IPS-NIHi11 (cell line): ENCODE data around the gene PDE8A.

ENCODE experiments used
- DNase-seq: peaks from one replicate; pipeline ENCODE4 v3.0.0; 2012; ENCODE audit warnings: mixed read lengths, low spot score

Gene PDE8A

DNA sequence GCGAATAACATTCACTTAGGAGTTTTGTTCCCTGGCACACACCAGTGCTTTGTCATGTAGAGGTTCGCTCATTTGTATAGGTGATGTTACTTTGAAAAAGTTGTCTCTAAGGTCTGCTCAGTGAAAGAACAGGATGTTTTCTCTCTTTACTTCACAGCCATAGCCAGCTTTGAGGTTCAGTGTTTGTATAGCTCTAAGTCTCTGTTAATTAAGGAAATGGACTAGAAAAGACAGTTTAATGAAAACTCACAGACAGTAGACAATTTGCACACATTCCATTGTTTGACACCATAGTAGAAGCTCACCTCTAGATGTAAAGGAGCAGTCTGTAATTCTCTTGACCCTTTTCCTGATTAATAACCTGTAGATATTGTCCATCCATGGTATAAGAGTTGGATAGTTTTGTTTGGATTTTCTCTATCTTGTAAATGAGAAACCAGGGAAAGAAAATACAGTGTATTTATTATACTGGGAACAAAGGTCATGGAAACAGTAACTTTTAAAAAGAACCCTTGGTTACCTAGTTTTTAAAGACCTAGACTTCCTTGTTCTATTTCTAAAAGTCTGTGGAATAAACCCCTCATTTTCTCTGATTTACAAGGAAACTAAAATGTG, 50.4 kb downstream of the PDE8A start:
- DNase-seq: no peak

DNA sequence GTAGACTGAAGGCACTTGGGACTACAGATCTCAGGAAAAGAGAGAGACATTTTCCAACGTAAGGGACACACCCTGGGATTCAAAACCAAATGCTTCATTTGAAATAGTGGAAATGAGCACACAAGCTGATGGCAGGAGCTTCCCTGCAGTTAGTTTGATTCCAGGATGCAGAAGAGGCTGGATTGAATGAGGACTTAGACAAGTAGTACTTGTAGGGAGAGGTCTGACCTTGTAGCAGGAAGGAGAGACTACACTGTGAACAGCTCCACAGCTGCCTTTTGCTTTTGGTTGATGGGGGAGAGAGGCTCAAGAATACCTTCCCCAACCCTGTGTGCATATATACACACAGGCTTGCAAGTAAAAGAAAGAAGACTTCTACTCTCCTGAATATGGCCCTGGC, 51.5 kb downstream of the PDE8A start:
- no peak for DNase-seq

DNA sequence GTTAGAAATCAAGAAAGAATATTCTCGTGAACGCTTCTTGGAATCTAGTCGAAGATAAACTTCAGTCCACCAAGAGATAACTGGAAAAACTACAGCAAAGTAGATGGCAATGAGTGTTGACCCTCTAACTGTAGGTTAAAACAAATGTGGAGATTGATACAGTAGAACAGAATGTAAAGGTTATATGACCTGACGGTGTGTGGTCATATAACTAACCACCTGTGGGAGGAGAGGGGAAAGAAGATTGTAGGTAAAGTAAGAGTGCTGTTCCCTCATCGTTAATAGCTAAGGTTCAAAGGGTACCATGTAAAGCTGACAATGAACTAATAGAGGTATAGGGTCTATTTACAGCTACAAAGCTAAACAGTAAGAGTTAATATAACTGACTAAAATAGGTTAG, 52.6 kb downstream of the PDE8A start:
- DNase-seq: no peak

DNA sequence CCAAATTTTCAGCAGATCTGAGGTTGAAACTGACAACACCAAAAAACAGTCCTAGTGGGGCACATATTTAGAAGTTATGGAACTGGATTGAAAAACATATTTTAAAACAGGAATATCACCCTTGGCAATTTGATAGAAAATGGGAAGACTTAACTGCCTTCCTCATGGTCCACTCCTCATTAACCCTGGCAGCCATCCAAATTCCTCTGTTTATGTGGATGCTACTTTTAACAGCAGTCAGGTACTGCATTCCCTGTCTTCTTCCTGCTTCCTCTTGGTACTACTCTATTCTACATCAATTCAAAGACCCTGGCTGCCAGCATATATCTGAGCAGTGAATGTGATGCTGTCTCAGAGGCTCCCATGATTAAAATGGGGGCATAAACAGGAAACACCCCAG, 54.3 kb downstream of the PDE8A start:
- DNase-seq: no peak

DNA sequence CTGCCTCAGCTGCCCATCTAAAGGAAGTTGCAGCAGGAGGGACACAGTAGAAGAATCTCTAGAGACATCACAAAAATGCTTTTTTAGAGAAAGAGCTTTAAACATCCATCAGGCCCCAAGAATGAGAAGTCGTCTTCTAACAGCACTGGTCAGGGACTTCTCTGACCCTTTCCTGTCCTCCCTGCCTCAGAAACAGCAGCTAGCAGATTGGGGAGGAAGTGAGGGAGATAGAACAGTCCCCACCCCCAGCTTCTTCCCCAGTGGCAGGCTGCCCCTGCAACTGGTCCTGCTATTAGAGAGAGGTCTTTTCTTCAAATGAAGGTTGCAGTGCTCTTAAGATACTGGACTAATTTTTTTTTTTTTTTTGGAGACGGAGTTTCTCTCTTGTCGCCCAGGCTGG, 55.1 kb downstream of the PDE8A start:
- no peak for DNase-seq

DNA sequence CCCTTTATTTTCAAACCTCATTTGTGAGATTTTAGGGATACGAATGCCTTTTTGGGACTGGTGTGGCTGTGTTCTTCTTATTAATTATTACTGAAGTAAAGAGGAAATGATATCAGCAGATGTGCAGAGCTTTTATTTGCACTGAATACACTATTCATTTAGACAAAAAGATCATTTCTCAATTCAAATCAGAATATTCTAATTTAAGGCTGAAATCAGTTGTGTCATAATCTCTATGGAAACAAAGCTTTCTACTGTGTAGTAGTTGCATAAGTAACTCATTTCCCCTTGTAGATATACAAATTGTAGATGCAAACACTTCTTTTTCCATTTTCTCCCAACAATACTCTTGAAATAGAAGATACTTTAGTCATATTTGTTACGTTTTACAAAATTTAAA, 56.0 kb downstream of the PDE8A start:
- no peak for DNase-seq

DNA sequence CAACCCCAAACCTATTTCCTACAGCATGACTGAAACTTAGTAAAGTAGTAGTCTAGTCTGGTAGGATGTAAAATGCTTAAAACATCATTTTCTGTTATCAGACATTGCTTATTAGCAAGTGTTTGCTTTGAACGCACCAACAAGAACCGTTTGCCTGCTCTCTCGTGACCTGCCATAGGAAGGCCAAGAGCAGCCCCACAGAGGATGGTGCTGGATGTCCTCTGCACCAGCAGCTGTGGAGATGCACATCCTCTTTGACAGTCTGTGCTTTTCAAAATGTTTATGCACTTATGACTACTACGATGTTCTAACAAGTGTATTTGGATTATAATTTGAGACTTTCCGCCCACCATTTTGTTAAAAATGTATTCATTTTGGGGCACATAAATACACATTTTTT, 59.6 kb downstream of the PDE8A start:
- DNase-seq: no peak

DNA sequence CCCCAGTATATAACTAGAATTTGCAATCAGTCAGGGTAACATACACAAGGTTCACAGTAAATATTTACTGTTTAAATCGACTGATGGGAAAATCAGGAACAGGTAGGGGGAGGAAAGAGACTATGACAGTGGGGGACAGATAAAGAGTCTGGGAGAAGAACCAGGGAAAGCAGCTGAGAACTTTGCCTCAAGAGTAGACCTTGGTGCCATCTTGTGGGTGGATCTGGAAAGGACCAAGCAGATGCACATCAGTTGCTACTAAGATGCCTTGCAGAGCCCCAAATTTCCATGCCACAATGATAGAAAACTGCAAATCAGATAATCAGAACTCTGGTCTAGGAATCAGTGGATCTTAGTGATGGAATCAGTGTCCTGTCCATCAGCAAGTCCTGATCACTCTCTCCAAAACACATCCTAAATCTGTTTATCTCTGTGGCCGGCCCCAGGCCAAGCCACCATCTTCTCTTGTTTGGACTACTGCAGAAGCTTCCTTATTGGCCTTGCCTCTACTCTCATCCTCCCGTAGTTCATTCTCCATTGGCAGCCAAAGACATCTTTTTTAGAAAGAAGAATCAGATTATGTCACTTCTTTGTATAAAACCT, 62.7 kb downstream of the PDE8A start:
- DNase-seq: peak; percentile 43

DNA sequence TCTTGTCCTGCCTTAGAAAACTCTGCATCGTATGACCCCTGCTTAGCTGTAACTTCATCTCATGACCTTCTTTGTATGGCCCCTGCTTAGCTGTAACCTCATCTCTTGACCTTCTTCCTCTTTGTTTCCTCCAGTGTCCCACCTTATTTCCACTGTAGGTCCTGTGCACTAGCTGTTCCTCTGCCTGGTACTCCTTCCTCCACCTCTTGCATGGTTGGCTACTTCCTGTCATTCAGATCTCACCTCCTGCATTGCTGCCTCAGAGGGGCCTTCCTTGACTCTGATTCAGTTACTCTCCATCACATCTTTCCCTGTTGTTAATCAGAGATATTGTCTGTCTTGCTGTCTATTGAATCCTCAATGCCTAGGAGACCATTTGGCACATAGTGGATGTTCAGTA, 63.2 kb downstream of the PDE8A start:
- no peak for DNase-seq

DNA sequence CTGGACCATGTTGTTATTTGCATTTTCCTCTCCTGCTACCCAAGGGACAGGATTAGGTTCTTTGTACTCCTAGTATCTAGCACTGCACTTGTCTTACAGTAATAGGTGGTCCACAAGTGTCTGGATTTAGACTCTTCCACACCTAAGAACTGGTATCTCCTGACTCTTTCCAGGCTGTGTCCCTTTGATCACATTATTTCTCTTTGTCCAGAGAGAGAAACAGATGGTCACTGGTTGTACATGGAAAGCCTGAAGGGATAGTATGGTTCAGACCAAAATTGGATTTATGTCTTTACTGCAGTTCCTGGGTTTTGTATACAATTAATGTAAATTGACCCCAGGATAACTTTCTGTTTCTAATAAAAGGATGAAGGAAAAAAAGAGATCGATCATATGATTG, 64.0 kb downstream of the PDE8A start:
- DNase-seq: no peak

DNA sequence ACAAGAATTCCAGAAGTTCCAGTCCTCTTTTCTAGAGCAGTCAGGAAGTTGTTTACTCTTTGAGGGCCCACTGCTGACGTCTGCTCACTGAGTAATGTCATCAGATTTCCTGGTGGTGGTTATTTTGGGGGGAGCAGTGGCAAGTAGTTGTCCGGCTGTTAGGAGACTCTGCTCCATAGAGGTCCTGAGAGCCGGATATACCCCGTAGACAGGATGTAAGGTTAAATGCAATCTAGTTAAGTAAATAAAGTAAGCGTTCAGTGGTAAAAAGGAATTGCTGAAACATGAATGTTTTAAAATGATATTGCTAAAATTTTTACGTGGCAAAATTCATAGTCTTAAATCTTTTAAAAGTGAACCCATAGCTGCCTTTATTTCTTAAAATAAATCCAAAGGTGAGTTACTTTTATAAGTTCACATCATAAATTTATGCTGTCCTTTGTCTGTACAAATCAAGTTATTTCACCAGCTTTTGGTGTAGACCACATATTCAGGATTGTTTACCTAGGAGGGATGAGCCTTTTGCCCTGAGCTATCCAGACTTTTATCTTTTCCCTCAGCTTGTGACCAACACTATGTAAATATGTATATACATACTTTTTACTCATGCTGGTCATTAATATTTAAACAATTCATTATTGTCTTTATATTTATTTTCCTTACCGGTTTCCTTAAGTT, 65.8 kb downstream of the PDE8A start:
- no peak for DNase-seq

DNA sequence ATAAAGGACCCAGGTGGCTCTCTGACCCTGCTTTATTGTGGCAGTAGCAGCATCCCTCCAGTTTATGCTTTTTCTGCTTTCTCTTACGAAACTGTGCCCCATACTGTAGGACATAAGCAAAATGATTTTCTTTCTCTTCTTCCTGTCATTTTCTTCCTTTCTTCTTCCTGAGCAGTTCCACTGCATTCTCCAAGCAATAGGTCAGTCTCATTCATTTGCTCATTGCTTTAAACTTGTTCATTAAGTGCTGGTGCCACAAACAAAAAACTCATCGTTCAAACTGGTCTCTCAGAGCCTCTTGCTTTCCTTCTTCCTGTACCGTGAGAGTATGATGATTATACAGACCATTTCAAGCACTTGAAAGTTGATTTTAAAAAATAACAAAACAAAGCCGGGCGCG, 66.8 kb downstream of the PDE8A start:
- no peak for DNase-seq

DNA sequence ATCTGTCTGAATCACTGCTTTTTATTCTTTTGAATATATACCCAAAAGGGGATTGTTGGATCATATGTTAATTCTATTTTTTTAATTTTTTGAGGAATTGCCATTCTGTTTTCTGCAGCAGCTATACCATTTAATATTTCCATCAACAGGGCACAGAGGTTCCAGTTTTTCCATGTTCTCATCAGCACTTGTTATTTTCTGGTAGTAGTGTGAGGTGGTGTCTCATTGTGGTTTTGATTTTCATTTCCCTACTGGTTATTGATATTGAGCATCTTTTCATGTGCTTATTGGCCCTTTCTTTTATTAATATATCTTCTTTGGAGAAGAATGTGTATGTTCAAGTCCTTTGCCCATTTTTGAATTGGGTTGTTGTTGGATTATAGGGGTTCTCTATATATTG, 68.1 kb downstream of the PDE8A start:
- no peak for DNase-seq

DNA sequence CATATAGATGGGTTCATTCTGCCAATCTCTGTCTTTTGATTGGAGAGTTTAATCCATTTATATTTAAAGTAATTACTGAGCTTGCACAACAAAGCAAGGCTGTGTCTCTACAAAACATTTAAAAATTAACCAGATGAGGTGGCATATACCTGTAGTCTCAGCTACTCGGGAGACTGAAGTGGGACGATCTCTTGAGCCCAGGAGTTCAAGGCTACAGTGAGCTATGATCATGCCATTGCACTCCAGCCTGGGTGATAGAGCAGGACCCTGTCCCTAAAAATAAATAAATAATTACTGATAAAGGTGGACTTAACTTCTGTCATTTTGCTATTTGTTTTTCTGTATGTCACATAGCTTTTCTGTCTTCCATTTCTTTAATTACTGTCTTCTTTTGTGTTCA, 78.1 kb downstream of the PDE8A start:
- no peak for DNase-seq

DNA sequence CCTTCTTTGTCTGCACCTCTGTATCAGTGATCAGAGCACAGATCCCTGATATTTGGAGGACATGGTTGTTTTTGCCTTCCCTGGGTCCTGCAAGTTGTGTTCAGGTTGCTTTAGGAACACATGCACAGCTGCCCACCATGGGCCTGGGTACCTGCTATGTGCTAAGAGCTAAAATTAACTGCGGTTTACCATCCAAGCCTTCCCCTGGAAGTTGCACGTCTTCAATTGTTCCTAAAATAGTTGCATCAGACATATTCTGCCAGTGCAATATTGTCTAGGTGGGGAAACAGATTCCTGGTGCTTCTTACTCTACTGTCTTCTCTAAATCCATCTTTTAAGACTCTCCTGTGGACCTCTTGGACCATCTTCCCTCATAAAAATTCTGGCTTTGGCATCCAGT, 80.9 kb downstream of the PDE8A start:
- DNase-seq: no peak

DNA sequence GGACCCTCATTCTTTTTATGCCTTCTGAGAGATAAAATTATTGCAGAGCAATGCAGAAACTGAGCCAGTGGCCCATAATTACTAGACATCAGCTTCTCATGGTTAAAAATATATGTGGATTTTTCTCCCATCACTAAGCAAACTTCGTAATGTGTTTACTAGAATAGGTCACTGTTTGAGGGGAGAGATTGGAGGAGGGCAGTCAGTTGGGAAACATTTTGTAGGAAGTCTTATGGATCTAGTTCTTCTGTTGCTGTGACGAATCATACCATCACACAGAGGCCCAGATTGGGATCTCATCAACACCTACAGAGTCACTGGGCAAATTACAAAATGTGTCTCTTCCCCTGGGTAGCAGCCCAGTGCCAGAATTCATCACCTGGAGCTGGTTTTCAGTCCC, 81.4 kb downstream of the PDE8A start:
- DNase-seq: no peak

DNA sequence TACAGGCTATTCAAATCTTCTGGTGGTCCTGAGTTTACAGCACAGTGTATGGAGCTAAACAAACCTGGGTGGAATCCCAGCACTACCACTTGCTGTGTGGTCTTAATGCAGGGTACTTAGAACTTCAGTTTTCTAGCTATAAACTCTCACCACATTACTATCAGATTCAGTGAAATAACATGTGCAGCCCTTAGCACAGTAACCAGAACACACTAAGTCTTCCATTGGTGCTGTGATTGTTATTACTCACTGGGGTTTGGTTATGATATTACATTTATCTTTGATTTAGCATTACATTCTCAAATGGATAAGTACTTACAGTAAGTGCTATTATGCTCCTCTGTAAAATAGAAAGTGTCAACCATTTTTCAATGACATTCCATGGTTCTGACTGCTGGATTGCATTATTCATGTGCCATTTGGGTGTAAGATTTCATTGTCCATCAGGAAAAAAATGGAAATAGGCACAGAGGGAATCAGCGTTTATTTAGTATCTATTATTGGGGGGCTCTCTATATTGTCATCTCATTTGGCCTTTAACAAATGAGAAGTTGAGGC, 81.9 kb downstream of the PDE8A start:
- DNase-seq: no peak

DNA sequence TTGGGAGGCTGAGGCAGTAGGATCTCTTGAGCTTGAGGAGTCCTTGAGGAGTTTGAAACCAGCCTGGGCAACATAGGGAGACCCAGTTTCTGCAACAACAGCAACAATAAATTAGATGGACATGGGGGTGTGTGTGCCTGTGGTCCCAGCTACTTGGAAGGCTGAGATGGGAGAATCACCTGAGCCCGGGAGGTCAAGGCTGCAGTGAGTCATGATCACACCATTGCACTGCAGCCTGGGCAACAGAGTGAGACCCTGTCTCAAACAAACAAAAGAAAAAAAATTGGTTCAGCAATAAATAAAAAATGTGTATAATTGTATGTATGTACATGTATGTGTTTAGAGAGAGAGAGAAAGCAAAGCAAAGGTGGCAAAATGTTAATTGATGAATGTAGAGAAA, 83.1 kb downstream of the PDE8A start:
- no peak for DNase-seq

DNA sequence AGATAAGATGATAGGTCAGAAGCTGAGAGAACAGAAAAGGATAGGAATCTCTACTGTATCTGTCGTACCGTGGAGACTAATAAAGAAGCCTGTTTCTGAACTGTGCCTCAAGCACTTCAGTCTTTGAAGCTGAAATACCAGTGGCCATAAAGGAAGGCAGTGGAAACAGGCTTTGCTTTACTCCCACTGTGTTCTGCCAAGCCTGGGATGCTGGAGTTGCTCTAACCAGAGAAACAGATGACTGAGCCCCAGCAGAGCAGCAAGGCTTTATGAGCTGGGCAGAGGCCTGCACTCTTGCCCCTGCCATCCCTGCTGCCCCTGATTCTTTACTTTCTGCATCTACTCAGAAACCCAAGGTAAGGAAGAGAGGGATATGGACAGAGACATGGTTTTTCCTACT, 89.4 kb downstream of the PDE8A start:
- no peak for DNase-seq

DNA sequence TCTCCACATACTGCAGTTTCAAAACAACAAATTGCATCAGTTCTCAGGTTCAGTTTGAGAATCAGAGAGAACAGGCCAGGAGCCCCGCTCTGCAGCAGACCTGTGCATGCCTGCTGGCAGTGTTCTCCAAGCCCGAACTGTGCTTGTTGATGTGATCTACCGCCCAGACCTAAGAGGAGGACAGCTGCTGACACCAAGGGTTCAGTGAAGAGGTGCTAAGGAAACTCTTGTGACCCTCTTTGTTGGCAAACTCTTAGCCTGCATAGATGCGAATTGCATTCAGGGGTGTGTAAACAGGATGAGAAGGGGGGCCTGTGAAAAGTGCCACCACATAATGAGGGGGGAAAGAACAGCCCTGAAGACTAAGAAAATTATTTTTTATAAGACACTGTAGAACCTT, 89.8 kb downstream of the PDE8A start:
- no peak for DNase-seq

DNA sequence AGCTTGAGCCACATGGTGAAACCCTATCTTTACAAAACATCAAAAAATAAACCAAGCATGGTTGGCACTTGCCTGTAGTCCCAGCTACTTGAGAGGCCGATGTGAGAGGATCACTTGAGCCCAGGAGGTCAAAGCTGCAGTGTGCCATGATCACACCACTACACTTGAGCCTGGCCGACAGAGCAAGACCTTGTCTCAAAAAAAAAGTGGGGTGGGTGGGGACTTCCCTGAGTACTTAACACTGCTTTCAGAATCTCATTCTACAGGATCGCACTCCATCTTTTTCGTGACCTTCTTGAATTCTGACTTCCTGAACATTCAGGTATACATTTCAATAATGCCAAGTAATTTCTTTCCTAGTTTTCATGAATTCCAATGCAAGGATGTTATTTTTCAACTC, 91.3 kb downstream of the PDE8A start:
- DNase-seq: no peak

DNA sequence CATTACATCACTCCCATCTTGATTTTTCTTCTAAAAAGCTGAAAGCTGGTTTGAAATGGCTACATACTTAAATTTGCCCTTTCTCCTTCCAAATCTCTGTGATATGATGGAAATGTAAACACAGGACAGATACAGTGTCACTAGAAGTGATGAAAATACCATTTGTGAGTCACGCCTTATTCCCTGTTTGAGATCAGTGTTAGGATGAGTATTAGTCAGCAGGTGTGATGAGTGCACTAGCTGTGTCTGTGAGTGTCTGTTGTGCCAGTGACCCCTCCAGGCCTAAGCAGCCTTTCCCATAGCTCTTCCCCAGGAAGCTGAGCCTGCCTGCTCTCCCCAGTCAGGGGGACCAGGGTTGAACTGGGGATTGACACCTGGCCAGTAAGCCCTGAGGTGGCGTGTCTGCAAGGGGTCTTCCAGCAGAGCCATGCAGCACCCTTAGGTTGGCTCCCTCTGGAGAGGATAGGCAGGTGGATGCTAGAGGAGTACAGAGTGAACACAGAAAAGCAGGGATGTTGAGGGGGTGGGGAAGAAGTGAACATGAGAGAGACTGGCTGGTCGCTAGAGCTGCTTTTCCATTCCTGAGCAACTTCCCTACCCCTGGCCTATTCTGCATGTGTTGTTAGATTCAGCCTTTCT, 92.0 kb downstream of the PDE8A start:
- DNase-seq: no peak

DNA sequence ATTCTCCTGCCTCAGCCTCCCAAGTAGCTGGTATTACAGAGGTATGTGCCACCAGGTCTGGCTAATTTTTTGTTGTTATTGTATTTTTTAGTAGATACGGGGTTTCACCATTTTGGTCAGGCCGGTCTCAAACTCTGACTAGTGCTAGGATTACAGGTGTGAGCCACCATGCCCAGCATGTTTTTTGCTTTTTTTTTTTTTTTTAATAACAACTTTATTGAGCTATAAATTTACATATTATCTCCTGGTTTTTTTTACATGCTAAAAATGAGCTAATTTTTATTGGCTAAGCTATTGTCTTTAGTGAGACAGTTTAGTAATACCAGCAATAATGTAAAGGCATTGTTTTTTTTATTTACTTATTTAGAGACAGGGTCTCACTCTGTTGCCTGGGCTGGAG, 105.2 kb downstream of the PDE8A start:
- DNase-seq: no peak
